ENCODE results near the gene ADAMTS10. TPM values are rescaled to one million over a fixed set of nuclear protein-coding genes. Genes with fewer than 3 reads are reported as not detected.
"Not testable (repeated sequence)": the region's sequence is repeated elsewhere in the genome, so short reads cannot be mapped to it uniquely, and the experiment has no call there.

Gene ADAMTS10
- polyA plus RNA-seq, 6 donors from 2014 or later, result 0.31 TPM; not detected in 5

GRCh38 chr19:8578642-8579265, 31.8 kb downstream of the ADAMTS10 start:
- Mint-ChIP-seq H3K4me3 (peak overlapping the region; percentile 15 to 96 (median 70)), H3K9me3 (peaks cover 0 to 4% (median 0%) of the 10 kb centered on the region in 7 donors), H3K36me3 (no peaks in the 10 kb centered on the region), H3K4me1 (peaks cover 37 to 54% (median 50%) of the 10 kb centered on the region in 3 donors), H3K27ac (peak overlapping the region in 3 of 6 donors; percentile 2 to 82 (median 69)), H3K27me3 (no peaks in the 10 kb centered on the region)
- DNase-seq, result peak; percentile 71
- peak; percentile 48 to 53 for ATAC-seq (ENCODE audit: low read depth in 2 of 2)

- H3K4me1 Mint-ChIP-seq, result peaks cover 43 to 60% (median 60%) of the 10 kb centered on the region in 3 donors
- no peaks in the 10 kb centered on the region for H3K36me3 Mint-ChIP-seq
- DNase-seq (no peak), ATAC-seq (ENCODE audit: low read depth in 2 of 2) (no peak)
- peak overlapping the region in 1 of 6 donors; percentile 34 for H3K27ac Mint-ChIP-seq
- no peaks in the 10 kb centered on the region for H3K27me3 Mint-ChIP-seq
- H3K9me3 Mint-ChIP-seq, result peaks cover 0 to 4% (median 0%) of the 10 kb centered on the region in 7 donors
- peak overlapping the region; percentile 30 to 99 (median 94) for H3K4me3 Mint-ChIP-seq
Observed at GRCh38 chr19:8577741-8578140, 32.8 kb downstream of the ADAMTS10 start.

DNA sequence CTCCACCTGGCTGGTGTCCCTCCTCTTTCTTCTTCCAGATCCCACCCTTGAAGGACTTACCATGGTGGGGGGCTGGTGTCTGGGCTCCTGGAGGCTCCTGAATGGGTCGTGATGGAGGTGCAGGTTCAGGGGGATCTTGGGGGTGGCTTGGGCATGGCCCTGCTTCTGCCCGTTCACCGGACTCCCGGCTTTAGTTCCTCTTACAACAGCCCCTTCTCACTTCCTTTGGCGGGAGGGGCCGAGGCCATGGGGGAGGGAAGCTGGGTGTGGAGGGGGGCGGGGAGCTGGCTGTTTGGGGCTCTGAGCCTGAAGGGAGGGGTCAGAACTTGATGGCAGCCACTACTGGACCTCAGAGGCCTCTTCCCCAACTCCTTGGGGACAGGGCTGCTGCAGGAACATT, 33.3 kb downstream of the ADAMTS10 start, which contains the start of gene MYO1F:
TSS of gene MYO1F (minus strand) at position 196 of the 400 bp plus-strand sequence. CDS start at position 63, 133 bp downstream.
- Mint-ChIP-seq H3K9me3 (peaks cover 0 to 4% (median 0%) of the 10 kb centered on the region in 7 donors), H3K4me3 (peak within 1 kb of the TSS; percentile 83 to 99 (median 94)), H3K36me3 (no peaks in the 10 kb centered on the region), H3K4me1 (peaks cover 47 to 65% (median 65%) of the 10 kb centered on the region in 3 donors), H3K27ac (peak within 1 kb of the TSS; percentile 34 to 93 (median 86)), H3K27me3 (no peaks in the 10 kb centered on the region)
- DNase-seq, result peak; percentile 30
- ATAC-seq (ENCODE audit: low read depth in 2 of 2), result peak in 1 of 2 donors; percentile 48

DNA sequence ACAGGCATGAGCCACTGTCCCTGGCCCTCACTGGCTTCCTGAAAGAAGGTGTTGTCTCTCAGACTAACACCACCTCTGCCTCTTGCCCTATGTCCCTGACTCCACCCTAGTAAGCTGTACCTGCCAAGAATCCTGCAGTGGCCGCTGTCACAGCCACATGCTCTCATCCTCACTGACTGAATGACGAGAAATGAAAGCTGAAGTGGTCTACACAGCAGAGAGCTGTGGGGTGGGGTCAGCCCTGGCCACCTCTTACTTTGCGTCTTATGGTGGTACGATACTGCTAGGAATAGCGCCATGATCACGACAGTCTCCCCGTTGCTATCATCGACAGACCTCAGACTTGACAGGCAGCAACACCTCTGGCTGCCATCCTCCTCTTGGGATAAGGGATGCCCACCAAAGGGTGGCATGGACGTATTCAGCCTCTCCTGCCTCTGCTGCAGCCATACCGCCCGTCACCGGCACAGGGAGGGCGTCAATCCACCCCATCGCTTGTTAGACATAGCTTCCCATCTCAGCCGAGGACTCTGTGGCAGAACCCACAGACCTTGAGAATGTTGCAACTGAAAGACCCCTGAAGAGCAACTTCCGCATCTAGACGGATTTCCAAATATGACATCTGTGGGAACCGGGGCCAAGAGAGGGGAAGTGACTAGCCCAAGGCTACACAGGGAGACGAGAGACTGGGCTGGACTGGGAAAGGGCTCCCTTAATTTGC, 34.1 kb downstream of the ADAMTS10 start:
- Mint-ChIP-seq H3K4me1 (peaks cover 47 to 73% (median 72%) of the 10 kb centered on the region in 3 donors), H3K36me3 (no peaks in the 10 kb centered on the region), H3K27ac (peak overlapping the region; percentile 24 to 93 (median 80)), H3K27me3 (no peaks in the 10 kb centered on the region), H3K9me3 (peaks cover 0 to 4% (median 0%) of the 10 kb centered on the region in 7 donors), H3K4me3 (peak overlapping the region; percentile 83 to 99 (median 94))
- peak; percentile 15 for DNase-seq
- peak; percentile 34 to 41 for ATAC-seq (ENCODE audit: low read depth in 2 of 2)

DNA sequence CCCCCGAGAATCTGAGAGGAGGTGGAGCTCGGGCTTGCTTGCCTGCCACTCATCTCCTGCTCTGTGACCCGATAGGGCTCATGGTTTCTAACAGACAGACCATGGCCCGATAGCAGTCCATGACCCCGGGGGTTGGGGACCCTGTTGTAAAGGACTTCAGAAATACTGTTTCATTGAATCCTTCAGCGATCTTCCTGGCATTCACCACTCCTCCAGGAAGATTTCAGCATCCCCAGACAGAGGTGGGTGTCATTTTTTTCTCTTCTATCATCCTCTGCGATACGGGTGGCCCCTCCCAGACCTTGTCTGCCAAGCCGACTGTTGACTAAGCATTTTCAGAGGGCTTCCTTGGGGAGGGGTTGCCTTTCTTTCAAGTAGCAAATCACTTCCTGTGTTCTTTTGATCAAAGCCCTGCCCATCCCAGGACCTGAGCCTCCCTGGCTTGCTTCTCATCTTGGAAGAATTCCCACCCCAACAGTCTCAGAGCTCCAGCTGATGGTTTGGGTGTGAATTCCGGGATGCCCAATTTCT, 35.0 kb downstream of the ADAMTS10 start:
- DNase-seq (no peak), ATAC-seq (ENCODE audit: low read depth in 2 of 2) (no peak)
- H3K27me3 Mint-ChIP-seq, result no peaks in the 10 kb centered on the region

GRCh38 chr19:8574619-8574922, 35.9 kb downstream of the ADAMTS10 start:
- H3K27ac Mint-ChIP-seq, result peak overlapping the region in 3 of 6 donors; percentile 62 to 94 (median 89)
- not testable (repeated sequence) for H3K9me3 Mint-ChIP-seq; H3K36me3 Mint-ChIP-seq; DNase-seq; ATAC-seq (ENCODE audit: low read depth in 2 of 2); H3K27me3 Mint-ChIP-seq
- peaks cover 50 to 88% (median 82%) of the 10 kb centered on the region in 3 donors for H3K4me1 Mint-ChIP-seq
- peak overlapping the region in 1 of 8 donors; percentile 99 for H3K4me3 Mint-ChIP-seq

More for the DNA sequence above, 35.0 kb downstream of the ADAMTS10 start:
- peaks cover 48 to 79% (median 78%) of the 10 kb centered on the region in 3 donors for H3K4me1 Mint-ChIP-seq
- H3K4me3 Mint-ChIP-seq, result peak overlapping the region; percentile 50 to 99 (median 94)
- peak overlapping the region in 3 of 6 donors; percentile 47 to 89 (median 81) for H3K27ac Mint-ChIP-seq
- no peaks in the 10 kb centered on the region for H3K36me3 Mint-ChIP-seq
- H3K9me3 Mint-ChIP-seq, result peaks cover 0 to 4% (median 0%) of the 10 kb centered on the region in 7 donors

GRCh38 chr19:8573316-8573715, 37.2 kb downstream of the ADAMTS10 start:
- H3K27ac Mint-ChIP-seq, result peak overlapping the region in 1 of 6 donors; percentile 31

GRCh38 chr19:8571006-8571411, 39.5 kb downstream of the ADAMTS10 start:
- peak overlapping the region in 3 of 6 donors; percentile 47 to 82 (median 65) for H3K27ac Mint-ChIP-seq
- ATAC-seq (ENCODE audit: low read depth in 2 of 2) (peak; percentile 27 to 38), DNase-seq (no peak)
- H3K4me1 Mint-ChIP-seq, result peaks cover 40 to 67% (median 62%) of the 10 kb centered on the region in 3 donors
- peak overlapping the region in 4 of 8 donors; percentile 20 to 74 (median 48) for H3K4me3 Mint-ChIP-seq
- peaks cover 0 to 4% (median 0%) of the 10 kb centered on the region in 7 donors for H3K9me3 Mint-ChIP-seq
- H3K36me3 Mint-ChIP-seq, result no peaks in the 10 kb centered on the region
- no peaks in the 10 kb centered on the region for H3K27me3 Mint-ChIP-seq

More at GRCh38 chr19:8573316-8573715, 37.2 kb downstream of the ADAMTS10 start:
- H3K36me3 Mint-ChIP-seq, result no peaks in the 10 kb centered on the region
- H3K27me3 Mint-ChIP-seq, result no peaks in the 10 kb centered on the region
- ATAC-seq (ENCODE audit: low read depth in 2 of 2), result no peak
- peak overlapping the region in 1 of 8 donors; percentile 82 for H3K4me3 Mint-ChIP-seq
- no peak for DNase-seq
- peaks cover 54 to 87% (median 81%) of the 10 kb centered on the region in 3 donors for H3K4me1 Mint-ChIP-seq
- peaks cover 0 to 4% (median 0%) of the 10 kb centered on the region in 7 donors for H3K9me3 Mint-ChIP-seq

GRCh38 chr19:8569066-8569771, 41.3 kb downstream of the ADAMTS10 start:
- peaks cover 38 to 57% (median 48%) of the 10 kb centered on the region in 3 donors for H3K4me1 Mint-ChIP-seq
- H3K9me3 Mint-ChIP-seq, result peaks cover 0 to 4% (median 0%) of the 10 kb centered on the region in 7 donors
- DNase-seq (no peak), ATAC-seq (ENCODE audit: low read depth in 2 of 2) (peak; percentile 25 to 35)
- H3K27me3 Mint-ChIP-seq, result no peaks in the 10 kb centered on the region
- H3K36me3 Mint-ChIP-seq, result no peaks in the 10 kb centered on the region
- peak overlapping the region in 4 of 8 donors; percentile 23 to 77 (median 35) for H3K4me3 Mint-ChIP-seq
- peak overlapping the region in 2 of 6 donors; percentile 4 to 79 for H3K27ac Mint-ChIP-seq

DNA sequence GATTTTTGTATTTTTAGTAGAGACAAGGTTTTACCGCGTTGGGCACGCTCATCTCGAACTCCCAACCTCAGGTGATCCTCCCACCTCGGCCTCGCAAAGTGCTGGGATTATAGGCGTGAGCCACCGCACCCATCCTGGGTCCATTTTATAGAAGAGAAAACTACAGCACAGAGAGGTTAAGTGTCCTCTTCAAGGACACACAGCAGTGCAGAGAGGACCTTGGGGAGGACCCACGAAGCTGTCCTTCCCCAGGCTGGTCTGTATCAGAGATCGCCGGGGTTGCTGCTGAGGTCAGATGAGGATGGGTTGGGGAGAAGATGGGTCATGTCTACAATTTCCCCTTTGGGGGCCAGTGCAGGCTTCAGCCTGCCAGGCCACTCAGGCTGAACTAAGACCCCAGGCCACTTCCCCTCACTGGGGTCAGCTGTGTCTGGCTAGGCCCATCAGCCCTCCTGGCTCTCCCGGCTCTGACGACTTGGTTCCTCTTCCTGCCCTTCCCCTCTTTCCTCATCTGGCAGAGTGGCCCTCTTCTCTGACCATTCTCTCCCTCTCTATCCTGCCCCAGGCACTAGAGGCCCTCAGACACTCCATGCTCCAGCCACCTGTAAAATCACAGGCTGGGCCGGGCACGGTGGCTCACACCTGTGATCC, 42.9 kb downstream of the ADAMTS10 start:
- Mint-ChIP-seq H3K4me1 (peaks cover 29 to 47% (median 34%) of the 10 kb centered on the region in 3 donors), H3K27ac (no peak overlapping the region), H3K4me3 (no peak overlapping the region), H3K36me3 (no peaks in the 10 kb centered on the region), H3K9me3 (no peaks in the 10 kb centered on the region), H3K27me3 (no peaks in the 10 kb centered on the region)
- no peak for DNase-seq
- no peak for ATAC-seq (ENCODE audit: low read depth in 2 of 2)

DNA sequence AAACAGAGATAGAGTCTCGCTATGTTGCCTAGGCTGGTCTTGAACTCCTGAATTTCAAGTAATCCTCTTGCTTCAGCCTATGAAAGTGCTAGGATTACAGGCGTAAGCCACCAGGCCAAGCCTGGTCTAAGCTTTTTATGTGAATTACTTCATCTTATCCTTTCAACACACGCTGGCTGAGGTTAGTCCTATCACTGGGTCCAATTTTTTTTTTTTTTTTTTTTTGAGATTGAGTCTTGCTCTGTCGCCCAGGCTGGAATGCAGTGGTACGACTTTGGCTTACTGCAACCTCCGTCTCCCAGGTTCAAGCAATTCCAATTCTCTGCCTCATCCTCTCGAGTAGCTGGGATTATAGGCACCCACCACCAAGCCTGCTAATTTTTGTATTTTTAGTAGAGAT, 43.7 kb downstream of the ADAMTS10 start:
- Mint-ChIP-seq H3K4me3 (no peak overlapping the region), H3K27ac (no peak overlapping the region), H3K27me3 (no peaks in the 10 kb centered on the region), H3K36me3 (no peaks in the 10 kb centered on the region), H3K9me3 (no peaks in the 10 kb centered on the region), H3K4me1 (peaks cover 25 to 41% (median 26%) of the 10 kb centered on the region in 3 donors)
- DNase-seq (no peak), ATAC-seq (ENCODE audit: low read depth in 2 of 2) (no peak)

DNA sequence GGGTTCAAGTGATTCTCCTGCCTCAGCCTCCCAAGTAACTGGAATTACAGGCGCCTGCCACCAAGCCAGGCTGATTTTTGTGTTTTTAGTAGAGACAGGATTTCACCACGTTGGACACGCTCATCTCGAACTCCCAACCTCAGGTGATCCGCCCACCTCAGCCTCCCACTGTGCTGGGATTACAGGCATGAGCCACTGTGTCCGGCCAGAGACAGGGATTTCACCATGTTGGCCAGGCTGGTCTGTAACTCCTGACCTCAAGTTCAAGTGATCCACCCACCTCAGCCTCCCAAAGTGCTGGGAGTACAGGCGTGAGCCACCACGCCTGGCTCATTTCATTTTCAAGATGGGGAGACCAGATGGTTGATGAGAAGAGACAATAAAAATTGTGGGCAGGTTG, 45.6 kb downstream of the ADAMTS10 start:
- H3K4me1 Mint-ChIP-seq, result peaks cover 24 to 30% (median 26%) of the 10 kb centered on the region in 3 donors
- not testable (repeated sequence) for H3K9me3 Mint-ChIP-seq; H3K36me3 Mint-ChIP-seq; H3K27me3 Mint-ChIP-seq; DNase-seq; ATAC-seq (ENCODE audit: low read depth in 2 of 2); H3K4me3 Mint-ChIP-seq
- peak overlapping the region in 2 of 6 donors; percentile 60 to 75 for H3K27ac Mint-ChIP-seq
